Progenitor cell of endocrine pancreas (in vitro differentiated cells): ENCODE measurements around the gene SH3PXD2A. TPM values are rescaled to one million over a fixed set of nuclear protein-coding genes. Genes with fewer than 3 reads are reported as not detected.

Experiments
- DNase-seq: peaks from one replicate; pipeline ENCODE4 v3.0.0; 2021; ENCODE audit warnings: low spot score; ENCODE audit not compliant: unreplicated experiment
- H3K27ac Mint-ChIP-seq: 2 replicates; pipeline ENCODE4 v1.8.0; 2021; ENCODE audit warnings: mild to moderate bottlenecking, moderate library complexity, mixed read lengths
- H3K27me3 Mint-ChIP-seq: 2 replicates; pipeline ENCODE4 v1.8.0; 2021; ENCODE audit warnings: mixed read lengths
- H3K36me3 Mint-ChIP-seq: 2 replicates; pipeline ENCODE4 v1.8.0; 2022; ENCODE audit warnings: mixed read lengths; ENCODE audit not compliant: insufficient read depth
- H3K4me1 Mint-ChIP-seq: 2 replicates; pipeline ENCODE4 v1.8.0; 2021; ENCODE audit warnings: low read depth, mixed read lengths
- H3K4me3 Mint-ChIP-seq: 2 replicates; pipeline ENCODE4 v1.8.0; 2021; ENCODE audit warnings: low read depth, mild to moderate bottlenecking, moderate library complexity, mixed read lengths
- H3K9me3 Mint-ChIP-seq: 2 replicates; pipeline ENCODE4 v1.8.0; 2021; ENCODE audit warnings: low read depth, mixed read lengths
- CTCF ChIP-seq: fragments of 200-600 bp; sonication (generic); IDR thresholded peaks from one replicate; pipeline ENCODE4 v1.5.0; 2021; ENCODE audit warnings: antibody characterized with exemption, mild to moderate bottlenecking; ENCODE audit not compliant: unreplicated experiment
- total RNA-seq: library from RNA; stranded (reverse); gene quantifications from 2 replicates; pipeline ENCODE4 v1.2.1, GENCODE V29; 2021

SH3PXD2A gene
- total RNA-seq, 1 donor from 2014 or later = 28.0 TPM

DNA sequence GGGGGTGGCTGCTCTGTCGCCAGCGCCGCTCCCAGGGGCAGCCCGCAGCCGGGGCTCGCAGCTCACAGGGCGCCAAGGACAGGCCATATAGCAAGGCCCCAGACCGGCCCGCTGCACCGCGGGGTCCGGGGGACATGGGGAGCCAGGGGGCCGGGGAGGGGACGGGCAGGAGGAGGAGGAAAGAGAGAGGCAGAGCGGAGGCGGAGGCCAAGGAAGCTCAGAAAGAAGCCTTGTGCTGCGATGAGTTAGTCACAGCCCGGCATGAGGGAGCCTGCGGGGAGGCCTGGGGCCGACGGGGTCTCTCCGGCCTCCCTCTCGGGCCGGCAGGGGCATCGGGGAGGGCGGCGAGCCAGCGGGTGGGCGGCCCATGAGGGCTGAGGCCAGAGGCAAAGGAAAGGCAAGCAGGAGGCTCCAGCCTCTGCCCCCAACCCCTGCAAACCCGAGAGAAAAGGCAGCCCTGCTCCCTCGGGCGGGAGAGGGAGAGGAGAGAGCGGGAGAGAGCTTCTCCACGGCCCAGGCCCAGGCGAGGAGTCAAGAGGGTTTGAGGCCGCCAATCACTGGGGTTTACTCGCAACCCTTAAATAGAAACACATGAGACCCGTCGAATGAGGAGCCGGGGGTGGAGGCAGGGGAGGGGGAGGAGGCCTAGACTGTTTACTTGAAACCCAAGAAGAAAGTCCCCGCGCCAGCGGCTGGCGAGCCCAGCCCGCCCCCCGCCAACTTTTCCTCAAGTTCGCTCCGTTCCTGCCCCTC, 194.0 kb downstream of the SH3PXD2A start:
- no peak for DNase-seq
- H3K4me3 Mint-ChIP-seq = no peak overlapping the region
- no peak for TF ChIP-seq CTCF
- H3K27me3 Mint-ChIP-seq = no peaks in the 10 kb centered on the region
- H3K9me3 Mint-ChIP-seq = peaks cover 7% of the 10 kb centered on the region
- H3K27ac Mint-ChIP-seq = no peak overlapping the region
- no peaks in the 10 kb centered on the region for H3K4me1 Mint-ChIP-seq
- H3K36me3 Mint-ChIP-seq = peaks cover 20% of the 10 kb centered on the region

GRCh38 chr10:103660364-103661197, 194.8 kb downstream of the SH3PXD2A start:
- DNase-seq = no peak
- Mint-ChIP-seq H3K27me3 (no peaks in the 10 kb centered on the region), H3K4me1 (no peaks in the 10 kb centered on the region), H3K4me3 (no peak overlapping the region), H3K9me3 (peaks cover 7% of the 10 kb centered on the region), H3K36me3 (peaks cover 20% of the 10 kb centered on the region), H3K27ac (no peak overlapping the region)
- no peak for TF ChIP-seq CTCF

DNA sequence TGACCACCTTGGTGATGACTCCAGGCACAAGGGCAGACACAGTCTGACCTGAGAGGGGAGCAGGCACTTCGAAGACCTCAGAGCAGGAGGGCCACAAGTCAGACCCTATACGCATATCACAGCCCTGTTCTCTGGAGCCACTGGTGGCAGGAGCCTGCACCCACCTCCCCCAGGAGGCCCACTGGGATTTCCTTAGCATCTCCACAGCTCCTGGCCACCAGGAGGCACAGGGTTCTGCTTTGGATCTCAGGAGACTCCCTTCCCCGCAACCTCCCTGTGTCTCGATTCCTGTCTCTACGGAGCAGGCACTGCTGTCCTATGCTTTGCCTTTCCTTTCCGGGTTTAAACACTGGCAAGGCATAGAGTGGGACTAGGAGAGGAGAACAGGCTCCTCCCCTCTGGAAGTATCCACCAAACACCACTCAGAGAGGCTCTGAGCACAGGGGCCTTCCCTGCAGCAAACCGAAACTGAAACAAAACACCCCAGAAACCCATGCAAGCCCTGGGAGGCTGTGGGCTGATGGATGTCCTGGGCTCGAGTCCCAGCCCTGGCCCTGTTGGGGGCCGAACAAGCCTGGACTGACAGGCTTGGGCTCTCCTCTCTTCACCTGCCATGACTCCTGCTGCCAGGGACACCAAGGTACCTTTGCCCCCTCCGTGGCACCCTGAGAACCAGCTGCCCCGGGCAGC, 195.6 kb downstream of the SH3PXD2A start:
- Mint-ChIP-seq H3K4me3 (no peak overlapping the region), H3K27me3 (no peaks in the 10 kb centered on the region), H3K9me3 (peaks cover 7% of the 10 kb centered on the region), H3K36me3 (peaks cover 19% of the 10 kb centered on the region), H3K27ac (peak overlapping the region; percentile 24), H3K4me1 (no peaks in the 10 kb centered on the region)
- no peak for TF ChIP-seq CTCF
- DNase-seq = no peak

DNA sequence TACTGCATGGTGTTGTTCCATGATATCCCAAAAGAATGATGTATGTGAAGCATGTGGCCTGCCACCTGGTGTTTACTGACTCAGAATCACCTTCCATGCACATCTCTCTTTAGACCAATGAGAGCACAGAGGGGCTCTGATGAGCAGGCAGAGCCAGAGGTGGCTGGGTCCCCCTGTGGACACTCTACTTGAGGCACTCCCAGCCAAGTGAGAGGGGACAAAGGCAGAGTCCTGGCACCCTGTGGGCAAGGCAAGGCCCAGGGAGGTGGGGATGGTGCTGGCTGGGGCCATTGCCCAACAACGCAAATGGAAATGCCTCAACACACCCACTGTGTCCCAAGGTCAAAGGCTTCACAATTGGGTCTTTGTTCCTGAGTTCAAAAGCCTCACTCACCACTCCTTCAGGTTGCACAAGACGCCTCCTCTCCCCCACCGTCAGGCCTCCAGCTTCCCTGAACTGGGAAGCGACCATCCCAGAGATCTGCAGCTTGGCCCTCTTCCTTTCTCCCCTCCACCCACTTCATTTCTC, 197.3 kb downstream of the SH3PXD2A start:
- peaks cover 19% of the 10 kb centered on the region for H3K36me3 Mint-ChIP-seq
- H3K4me3 Mint-ChIP-seq = no peak overlapping the region

More for the DNA sequence above, 197.3 kb downstream of the SH3PXD2A start:
- no peaks in the 10 kb centered on the region for H3K27me3 Mint-ChIP-seq
- no peak overlapping the region for H3K27ac Mint-ChIP-seq
- H3K9me3 Mint-ChIP-seq = peaks cover 7% of the 10 kb centered on the region
- H3K4me1 Mint-ChIP-seq = no peaks in the 10 kb centered on the region
- no peak for TF ChIP-seq CTCF
- no peak for DNase-seq
